Skin of body (tissue), 2 donors: Measurements from ENCODE around the gene TCEANC2. TPM values are rescaled to one million over a fixed set of nuclear protein-coding genes. Genes with fewer than 3 reads are reported as not detected.
"Not testable (repeated sequence)": the region's sequence is repeated elsewhere in the genome, so short reads cannot be mapped to it uniquely, and the experiment has no call there.

Experiments
- DNase-seq: peaks from one replicate; lab custom pipeline; 2025; lab: John Stamatoyannopoulos, UW
- total RNA-seq: library from RNA; depleted of rRNA; stranded (reverse); fragments of >200 nt; gene quantifications from one replicate; pipeline ENCODE4 v1.2.3, GENCODE V29; 2014

Gene TCEANC2
- 4.3 TPM for total RNA-seq

- peak; percentile 99 for DNase-seq
Observed at GRCh38 chr1:54052934-54053744, at the start of gene TCEANC2, which contains the start of gene TMEM59. Gene TCEANC2, plus strand, starts transcription at chr1:54053608. Its CDS starts 815 bp downstream, at chr1:54054423. Gene TMEM59, minus strand, starts transcription at chr1:54053204. Its CDS starts 16 bp downstream, at chr1:54053188.

GRCh38 chr1:54003750-54004480, 49.5 kb upstream of the TCEANC2 start:
- not testable (repeated sequence) for DNase-seq

- no peak for DNase-seq
Observed at GRCh38 chr1:54004481-54005049, 48.8 kb upstream of the TCEANC2 start.

- DNase-seq: no peak
Observed at GRCh38 chr1:54006508-54006907, 46.9 kb upstream of the TCEANC2 start.

DNA sequence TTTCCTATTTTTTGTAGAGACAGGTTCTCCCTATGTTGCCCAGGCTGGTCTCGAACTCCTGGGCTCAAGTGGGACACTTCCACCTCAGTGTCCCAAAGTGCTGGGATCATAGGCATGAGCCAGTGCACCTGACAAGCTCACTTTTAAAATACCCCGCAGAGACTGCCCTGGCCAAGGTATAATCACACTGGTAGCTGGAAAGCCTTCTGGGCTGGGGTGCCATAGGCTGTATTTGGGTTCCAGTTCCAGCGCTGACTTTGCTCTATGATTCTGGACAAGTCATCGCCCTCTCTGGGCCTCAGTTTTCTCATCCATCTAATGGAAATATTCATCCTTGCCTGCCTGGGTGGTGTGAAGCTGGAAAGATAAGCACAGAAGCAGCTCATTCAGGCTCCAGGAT, 45.8 kb upstream of the TCEANC2 start:
- no peak for DNase-seq

DNA sequence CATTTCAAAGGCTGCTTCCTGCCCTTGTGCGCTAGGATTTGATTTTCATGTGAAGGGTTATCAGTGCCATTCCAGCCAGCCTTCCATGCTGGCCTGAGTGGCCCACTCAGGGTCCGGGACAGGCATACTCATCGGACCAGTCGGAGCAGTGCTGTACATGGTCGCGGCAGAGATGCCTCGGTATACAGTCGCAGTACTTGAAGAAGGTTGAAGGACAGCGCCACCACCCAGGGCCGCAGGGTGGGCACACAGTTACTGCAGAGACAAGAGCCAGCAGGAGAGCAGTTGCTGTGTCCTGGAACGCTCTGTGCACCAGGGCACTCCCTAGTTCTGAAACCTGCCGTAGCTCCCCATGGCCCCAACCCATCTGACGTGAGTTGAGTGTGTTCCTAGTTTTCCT, 44.5 kb upstream of the TCEANC2 start:
- DNase-seq: no peak

DNA sequence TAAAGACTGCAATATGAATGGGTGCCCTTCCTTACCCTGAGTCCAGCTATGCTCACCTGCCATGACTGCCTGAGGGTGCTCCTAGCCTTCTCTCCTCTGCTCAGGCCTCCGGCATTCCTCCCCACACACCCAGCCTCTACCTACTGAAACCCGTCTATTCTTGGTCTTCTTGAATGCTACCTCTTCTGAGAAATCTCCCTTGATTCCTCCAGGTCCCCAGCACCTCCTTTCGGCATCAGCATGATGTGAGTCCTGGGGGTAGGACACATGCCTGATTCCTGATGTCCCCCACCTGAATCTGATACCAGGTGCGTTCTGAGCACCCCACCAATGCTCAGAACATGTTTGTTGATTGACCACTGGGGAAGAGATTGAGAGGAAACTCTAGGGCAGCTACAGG, 44.0 kb upstream of the TCEANC2 start:
- no peak for DNase-seq

DNA sequence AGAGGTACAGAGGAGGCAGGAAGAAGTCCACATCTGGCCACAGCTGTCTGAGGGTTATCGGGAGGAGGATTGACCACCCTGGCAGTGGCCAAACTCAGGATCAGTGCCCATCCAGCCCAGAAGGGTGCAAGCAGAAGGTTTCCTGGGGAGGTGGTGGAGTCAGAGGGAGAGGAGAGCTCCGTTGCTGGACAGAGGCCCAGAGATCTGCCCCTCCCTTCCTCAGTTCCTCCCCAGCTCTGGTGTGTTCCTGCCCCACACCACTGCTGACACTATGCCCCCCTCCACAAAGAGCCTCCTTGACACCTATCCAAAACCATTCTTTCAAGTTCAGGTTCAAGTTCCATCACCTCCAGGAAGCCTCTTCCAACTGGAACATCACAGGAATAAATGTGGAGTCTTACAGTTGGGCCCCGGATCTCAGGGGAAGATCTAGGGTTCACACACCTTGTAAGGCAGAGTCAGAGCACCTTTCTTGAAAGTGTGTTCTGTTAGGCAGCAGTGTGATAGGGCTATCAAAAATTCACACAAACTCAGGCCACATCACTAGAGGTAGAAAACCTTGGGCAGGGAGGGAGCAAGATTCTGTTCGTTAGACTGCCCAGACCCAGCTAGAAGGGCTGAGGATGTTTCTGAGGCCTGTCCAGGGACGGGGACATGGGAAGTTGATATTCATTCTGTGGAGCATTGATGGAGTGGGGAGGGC, 42.8 kb upstream of the TCEANC2 start:
- DNase-seq: no peak

DNA sequence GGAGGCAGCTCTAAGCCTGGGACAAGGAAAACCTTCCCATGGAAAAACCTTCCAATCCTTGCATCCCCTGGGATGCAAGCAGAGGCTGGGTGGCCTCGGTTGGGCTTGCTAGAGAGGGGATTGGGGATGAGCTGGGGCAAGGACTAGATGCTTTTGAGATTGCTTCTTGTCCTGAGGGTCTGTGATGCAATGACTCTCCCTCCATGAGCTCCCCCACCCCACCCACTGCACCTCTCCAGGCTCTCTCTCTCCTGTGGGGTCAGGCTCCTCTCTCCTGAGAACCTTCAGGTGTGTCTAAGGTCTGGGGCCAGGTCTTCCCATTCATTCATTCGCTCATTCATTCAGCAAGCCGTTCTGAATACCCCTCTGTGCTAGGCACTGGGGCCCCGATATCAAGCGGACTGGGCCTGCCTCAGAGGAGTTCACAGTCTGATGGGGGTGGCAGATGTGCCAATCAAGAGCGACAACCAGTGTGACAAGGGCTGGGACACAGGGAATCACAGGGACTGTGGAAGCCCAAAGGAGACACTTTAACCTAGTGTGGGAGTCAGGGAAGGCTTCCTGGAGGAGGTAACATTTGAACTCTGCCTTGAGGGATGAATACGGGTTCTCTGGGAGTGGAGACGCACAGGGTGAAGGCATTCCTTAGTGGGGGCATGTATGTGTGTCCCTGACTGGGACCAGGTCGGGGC, 41.9 kb upstream of the TCEANC2 start:
- no peak for DNase-seq

DNA sequence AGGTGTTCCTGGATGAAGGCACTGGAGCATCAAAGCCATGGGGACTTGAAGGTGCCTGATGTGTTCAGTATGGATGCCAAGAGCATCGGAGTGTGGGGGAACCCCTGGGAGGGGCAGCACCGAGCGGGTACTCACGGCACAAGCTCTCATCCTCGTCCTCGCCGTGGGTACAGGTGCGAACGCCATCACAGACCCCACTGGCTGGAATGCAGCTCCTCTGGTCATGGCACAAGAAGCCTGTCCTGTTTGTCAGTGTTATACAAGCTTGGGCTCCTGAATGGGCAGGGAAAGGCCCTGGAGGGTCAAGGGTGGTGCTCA, 41.4 kb upstream of the TCEANC2 start:
- DNase-seq: no peak

GRCh38 chr1:54012863-54013262, 40.5 kb upstream of the TCEANC2 start:
- DNase-seq: no peak

DNA sequence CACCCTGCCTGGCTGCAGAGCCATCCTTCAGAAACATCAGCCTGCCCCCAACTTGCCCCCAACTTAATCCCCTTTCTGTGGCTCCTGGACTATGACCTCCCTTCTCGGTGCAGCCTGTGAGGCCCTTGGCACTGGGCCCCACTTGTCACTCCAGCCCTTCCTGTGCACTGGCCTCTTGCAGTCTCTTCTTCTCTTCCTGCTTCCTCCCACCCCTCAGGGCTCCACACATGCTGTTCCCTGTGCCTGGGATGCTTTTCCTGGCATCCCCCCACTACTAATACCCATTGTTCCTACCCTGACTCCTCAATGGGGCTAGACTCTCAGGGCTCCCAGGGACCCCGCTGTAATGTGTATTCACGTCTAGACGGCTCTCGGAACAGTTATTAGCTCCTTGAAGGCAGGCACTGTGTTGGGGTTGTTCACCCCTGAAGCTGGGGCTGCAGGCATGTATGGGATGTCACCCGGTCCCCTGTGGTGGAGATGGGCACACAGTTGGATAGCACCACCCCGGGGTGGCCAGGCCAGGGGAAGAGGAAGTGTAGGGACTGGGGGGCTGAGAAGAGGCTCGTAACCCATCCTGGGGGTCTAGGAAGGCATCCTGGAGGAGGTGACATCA, 39.9 kb upstream of the TCEANC2 start:
- no peak for DNase-seq

DNA sequence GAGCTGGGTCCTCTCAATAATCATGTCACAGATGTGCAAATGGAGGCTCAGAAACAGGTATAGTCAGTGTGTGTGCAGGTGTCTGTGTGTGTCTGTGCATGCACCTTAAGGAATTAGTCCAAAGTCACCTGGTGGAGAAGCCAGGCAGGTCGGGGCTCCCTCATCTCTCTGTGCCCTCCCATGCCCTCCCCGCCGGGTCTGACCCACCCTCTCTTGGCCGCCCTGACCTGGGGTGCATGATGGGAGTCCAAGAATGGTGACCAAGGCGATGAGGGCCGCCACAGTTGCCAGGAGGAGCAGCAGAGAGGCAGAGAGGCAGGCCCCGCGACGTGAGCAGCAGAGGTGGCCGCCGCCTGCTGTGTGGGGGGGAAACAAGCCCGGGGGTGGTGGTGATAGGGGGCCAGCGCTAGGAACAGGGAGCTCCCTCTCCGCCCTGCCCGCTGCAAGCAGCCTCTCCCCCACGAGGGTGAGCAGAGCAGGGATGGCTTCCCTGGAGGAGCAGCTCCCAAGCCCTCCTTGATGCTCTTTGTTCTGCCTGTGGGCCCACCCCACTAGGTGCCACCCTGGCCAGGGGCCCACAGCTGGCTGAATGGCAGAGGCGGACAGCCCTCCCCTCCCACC, 39.3 kb upstream of the TCEANC2 start:
- DNase-seq: no peak

GRCh38 chr1:54016343-54017282, 36.8 kb upstream of the TCEANC2 start:
- no peak for DNase-seq

DNA sequence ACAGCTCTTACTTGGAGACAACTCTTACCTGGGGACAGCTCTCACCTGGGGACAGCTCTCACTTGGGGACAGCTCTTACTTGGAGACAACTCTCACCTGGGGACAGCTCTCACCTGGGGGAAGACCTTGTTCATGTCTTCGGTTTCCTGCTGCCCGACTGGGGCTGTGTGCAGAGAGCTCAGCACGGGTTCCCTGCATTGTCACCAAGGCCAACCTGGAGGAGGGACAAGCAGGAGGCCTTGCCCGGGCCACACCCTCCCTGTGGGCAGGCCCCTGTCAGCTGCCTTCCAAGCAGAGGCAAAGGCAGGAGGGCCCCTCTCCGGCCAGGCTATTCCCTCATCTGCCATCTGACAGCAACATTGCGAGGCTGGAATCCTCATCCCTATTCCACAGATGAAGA, 35.4 kb upstream of the TCEANC2 start, which contains the start of gene LDLRAD1:
Gene LDLRAD1, minus strand, starts transcription at position 208 of the 400 bp plus-strand sequence. Its CDS starts 74 bp downstream, at position 134.
- no peak for DNase-seq

GRCh38 chr1:54018635-54019034, 34.8 kb upstream of the TCEANC2 start:
- no peak for DNase-seq

DNA sequence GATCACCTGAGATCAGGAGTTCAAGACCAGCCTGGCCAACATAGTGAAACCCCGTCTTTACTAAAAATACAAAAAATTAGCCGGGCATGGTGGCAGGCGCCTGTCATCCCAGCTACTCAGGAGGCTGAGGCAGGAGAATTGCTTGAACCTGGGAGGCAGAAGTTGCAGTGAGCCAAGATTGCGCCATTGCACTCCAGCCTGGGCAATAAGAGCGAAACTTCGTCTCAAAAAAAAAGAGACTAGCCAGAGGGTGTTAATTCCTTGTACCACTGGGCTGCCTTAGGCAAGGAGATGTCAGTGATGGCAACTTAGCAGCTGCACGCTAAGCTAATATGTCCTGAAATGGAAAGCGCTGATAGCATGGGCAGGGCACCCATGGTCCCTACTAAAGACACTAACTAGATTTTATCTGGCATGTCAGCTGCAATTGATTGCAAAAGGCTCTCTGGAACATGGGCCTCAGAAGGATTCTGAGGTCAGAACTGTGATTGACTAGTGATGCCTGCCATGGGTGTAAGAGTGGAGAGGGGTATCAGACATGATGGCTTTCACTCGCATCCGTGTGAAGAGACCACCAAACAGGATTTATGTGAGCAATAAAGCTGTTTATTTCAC, 33.7 kb upstream of the TCEANC2 start:
- DNase-seq: not testable (repeated sequence)

- DNase-seq: no peak
Observed at GRCh38 chr1:54024358-54024757, 29.1 kb upstream of the TCEANC2 start.

DNA sequence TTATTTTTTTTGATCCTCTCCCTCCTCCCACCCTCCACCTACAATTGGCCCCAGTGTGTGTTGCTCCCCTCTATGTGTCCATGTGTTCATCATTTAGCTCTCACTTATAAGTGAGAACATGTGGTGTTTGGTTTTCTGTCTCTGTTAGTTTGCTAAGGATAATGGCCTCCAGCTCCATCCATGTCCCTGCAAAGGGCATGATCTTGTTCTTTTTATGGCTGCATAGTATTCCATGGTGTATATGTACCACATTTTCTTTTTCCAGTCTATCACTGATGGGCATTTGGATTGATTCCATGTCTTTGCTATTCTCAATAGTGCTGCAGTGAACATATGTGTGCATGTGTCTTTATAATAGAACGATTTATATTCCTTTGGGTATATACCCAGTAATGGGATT, 28.6 kb upstream of the TCEANC2 start:
- DNase-seq: not testable (repeated sequence)
